Epithelial cell of prostate (primary cell): ENCODE data around the gene UQCRHL.
A peak's percentile ranks its signal among the peaks of the same experiment; 100 is the strongest.

Experiments
- DNase-seq: peaks from one replicate; pipeline ENCODE4 v3.0.0-alpha.2; 2011; ENCODE audit warnings: low read depth, low spot score
- H3K27ac ChIP-seq: fragments of 450-650 bp; 2 replicates; pipeline ENCODE4 v1.5.1; 2017; ENCODE audit warnings: mild to moderate bottlenecking

Gene UQCRHL

GRCh38 chr1:15761366-15762128 is 45.9 kb downstream of the UQCRHL start:
- DNase-seq = no peak
- peak overlapping the region; percentile 96 for H3K27ac ChIP-seq

- no peak for DNase-seq
- peak overlapping the region; percentile 96 for H3K27ac ChIP-seq
Measured at GRCh38 chr1:15760520-15761211, 46.8 kb downstream of the UQCRHL start.

GRCh38 chr1:15758953-15759661 is 48.3 kb downstream of the UQCRHL start:
- no peak for DNase-seq
- H3K27ac ChIP-seq = peak overlapping the region; percentile 96

- H3K27ac ChIP-seq = peak within 1 kb of the TSS; percentile 96
- DNase-seq = no peak
Measured at GRCh38 chr1:15758343-15758931, 49.0 kb downstream of the UQCRHL start, which contains the start of gene FBLIM1. FBLIM1 (plus strand) TSS chr1:15758795; CDS start chr1:15764984, 6,189 bp downstream.

- H3K27ac ChIP-seq = peak overlapping the region; percentile 96
- DNase-seq = no peak
Measured at GRCh38 chr1:15757575-15758342, 49.7 kb downstream of the UQCRHL start.
